ENCODE results near the gene TAPBPL.

The TAPBPL gene

DNA sequence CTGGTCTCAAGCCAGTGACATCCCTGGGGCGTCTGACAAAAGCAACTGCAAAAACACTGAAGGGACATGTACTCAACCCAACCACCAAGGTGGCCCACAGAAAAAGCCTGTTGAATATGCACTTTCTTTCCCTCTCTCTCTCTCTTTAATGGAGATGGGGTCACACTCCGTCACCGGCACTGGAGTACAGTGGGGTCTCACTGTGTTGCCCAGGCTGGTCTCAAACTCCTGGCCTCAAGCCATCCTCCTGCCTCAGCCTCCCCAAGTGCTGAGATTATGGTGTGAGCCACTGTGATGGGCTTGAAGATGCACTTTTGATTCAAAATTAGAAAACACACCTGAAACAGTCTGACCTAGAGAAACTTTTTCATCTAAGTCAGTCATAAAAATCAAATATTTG, 14.3 kb upstream of the TAPBPL start:
- DNase-seq (ENCODE audit: low read depth), result no peak

- no peak for DNase-seq (ENCODE audit: low read depth)
These were observed 13.5 kb upstream of the TAPBPL start for GRCh38 chr12:6438345-6438744.

- DNase-seq (ENCODE audit: low read depth), result no peak
These were observed 11.5 kb upstream of the TAPBPL start for GRCh38 chr12:6440391-6440790.

DNA sequence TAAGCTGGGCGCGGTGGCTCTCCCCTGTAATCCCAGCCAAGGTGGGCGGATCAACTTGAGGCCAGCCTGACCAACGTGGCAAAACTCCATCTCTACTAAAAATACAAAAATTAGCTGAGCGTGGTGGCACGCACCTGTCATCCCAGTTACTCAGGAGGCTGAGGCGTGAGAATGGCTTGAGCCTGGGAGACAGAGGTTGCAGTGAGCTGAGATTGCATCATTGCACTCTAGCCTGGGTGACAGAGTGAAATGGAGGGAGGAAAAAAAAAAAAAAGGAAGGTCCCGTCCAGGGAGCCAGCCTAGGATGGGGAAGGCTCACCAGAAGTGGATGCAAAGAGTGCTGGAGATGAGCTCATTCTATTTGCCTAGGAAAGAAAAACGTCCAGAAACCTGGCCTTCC, 9.0 kb upstream of the TAPBPL start:
- DNase-seq (ENCODE audit: low read depth), result no peak

- DNase-seq (ENCODE audit: low read depth), result no peak
These were observed 8.4 kb upstream of the TAPBPL start for GRCh38 chr12:6443361-6443983.

DNA sequence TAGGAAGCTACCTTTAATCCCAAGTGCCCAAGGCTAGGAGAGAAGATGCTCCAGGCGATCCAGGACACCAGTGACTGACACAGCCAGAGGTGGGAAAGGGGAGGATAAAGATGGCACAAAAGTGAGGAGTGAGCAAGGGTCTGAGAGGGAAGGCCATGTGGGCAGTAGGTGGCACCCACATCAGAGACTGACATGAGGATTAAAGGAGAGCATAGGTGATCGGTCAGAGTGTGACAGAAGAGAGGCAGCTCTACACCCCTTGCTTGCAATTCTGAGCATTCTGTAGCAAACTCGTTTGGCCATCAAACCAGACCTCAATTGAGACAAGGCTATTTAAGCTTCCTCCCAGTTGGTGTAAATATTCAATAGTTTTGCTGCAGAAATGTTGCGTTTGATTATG, 7.8 kb upstream of the TAPBPL start:
- DNase-seq (ENCODE audit: low read depth), result no peak

GRCh38 chr12:6444704-6445688, 6.8 kb upstream of the TAPBPL start, which contains the start of gene CD27:
CD27 (plus strand) TSS chr12:6444955; CDS start chr12:6445096, 141 bp downstream.
- no peak for DNase-seq (ENCODE audit: low read depth)

DNA sequence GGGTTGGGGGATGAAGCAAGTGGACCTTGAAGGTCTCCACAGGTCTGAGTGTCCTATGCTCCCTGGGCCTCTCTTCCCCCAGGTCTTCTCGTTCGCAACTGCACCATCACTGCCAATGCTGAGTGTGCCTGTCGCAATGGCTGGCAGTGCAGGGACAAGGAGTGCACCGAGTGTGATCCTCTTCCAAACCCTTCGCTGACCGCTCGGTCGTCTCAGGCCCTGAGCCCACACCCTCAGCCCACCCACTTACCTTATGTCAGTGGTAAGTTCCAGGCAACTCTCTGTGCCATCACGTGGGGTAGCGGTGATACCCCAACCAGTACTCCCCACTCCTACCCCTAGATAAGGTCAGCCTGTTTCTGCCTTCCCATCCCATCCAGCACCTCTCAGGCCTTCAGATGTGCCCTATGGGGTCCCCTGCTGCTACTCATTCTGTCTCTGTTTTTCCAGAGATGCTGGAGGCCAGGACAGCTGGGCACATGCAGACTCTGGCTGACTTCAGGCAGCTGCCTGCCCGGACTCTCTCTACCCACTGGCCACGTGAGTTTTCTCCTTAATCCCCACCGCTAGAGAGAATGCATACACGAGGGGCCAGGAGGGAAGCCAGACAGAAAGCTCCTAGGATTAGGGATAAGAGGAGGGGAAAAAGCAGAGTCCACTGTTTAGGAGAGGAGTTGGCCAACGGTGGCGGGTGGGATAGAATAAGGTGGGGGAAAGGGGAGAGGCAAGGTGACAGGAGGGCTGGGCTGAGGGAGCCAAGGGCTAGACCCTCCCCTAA, 1.6 kb upstream of the TAPBPL start:
- DNase-seq (ENCODE audit: low read depth), result no peak

- no peak for DNase-seq (ENCODE audit: low read depth)
These were observed 934 bp upstream of the TAPBPL start for GRCh38 chr12:6450869-6451347.

DNA sequence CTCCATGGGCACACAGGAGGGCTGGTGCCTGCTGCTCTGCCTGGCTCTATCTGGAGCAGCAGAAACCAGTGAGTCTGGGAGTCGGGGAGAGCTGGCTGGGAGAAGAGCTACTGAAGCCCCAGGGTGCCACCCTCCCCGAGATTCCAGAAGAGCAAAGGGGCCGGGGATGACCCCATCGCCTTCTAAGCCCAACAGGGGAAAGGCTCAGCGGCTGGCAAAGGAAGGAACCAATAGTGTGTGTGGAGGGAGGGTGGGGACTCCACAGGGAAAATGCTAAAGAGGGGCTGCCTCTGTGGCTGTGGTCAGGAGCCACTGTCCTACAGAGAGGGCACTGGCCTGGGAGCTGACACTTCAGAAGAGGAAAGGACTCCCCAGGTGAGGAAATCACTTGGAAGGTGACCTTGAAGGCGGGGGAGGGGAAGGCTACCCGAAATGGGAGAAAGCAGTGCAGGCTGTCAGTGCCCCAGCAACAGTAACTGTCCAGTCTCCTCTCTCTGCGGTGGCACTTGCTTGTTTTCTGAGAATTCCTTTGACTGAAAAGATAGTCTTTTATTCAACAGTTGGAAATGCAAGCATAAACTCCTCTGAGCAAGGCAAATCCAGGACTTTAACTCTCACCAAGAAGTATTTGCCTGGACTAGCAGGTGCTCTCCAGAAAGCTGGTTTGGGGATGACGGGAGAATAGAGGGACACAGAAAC, 552 bp downstream of the TAPBPL start:
- no peak for DNase-seq (ENCODE audit: low read depth)

DNA sequence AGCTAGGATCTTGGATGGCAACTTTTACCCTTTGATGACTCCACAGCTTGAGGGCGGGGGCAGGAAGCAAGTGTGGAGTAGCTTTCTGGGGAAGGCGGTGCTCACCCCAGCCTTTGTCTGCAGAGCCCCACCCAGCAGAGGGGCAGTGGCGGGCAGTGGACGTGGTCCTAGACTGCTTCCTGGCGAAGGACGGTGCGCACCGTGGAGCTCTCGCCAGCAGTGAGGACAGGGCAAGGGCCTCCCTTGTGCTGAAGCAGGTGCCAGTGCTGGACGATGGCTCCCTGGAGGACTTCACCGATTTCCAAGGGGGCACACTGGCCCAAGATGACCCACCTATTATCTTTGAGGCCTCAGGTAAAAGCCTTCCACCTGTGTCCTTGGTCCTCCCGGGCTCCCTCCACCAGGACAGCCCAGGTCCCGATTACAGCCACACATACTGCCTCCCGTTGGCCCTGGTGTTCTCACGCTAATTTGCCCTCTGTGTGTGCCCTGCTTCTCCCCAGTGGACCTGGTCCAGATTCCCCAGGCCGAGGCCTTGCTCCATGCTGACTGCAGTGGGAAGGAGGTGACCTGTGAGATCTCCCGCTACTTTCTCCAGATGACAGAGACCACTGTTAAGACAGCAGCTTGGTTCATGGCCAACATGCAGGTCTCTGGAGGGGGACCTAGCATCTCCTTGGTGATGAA, 1.2 kb downstream of the TAPBPL start:
- no peak for DNase-seq (ENCODE audit: low read depth)

GRCh38 chr12:6457220-6457945, 5.5 kb downstream of the TAPBPL start:
- no peak for DNase-seq (ENCODE audit: low read depth)

DNA sequence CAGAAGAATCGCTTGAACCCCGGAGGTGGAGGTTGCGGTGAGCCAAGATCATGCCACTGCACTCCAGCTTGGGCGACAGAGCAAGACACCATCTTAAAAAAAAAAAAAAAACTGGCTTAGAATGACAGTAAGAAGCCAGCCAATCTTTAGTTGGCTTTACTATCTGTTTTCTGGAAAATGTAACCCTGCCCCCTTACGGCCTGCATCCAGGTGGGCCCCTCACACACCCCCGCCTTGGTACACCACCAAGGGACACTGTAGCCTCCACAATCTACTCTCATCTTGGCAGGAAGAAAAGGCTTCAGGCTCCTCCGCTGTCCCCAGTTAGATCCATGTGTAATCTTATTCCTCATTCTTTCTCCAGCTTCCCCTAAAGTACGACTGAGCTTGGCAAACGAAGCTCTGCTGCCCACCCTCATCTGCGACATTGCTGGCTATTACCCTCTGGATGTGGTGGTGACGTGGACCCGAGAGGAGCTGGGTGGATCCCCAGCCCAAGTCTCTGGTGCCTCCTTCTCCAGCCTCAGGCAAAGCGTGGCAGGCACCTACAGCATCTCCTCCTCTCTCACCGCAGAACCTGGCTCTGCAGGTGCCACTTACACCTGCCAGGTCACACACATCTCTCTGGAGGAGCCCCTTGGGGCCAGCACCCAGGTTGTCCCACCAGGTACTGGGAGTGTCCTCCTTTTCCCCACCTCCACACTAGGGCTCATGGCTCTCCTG, 6.6 kb downstream of the TAPBPL start:
- no peak for DNase-seq (ENCODE audit: low read depth)

GRCh38 chr12:6459004-6459337, 7.1 kb downstream of the TAPBPL start:
- no peak for DNase-seq (ENCODE audit: low read depth)

DNA sequence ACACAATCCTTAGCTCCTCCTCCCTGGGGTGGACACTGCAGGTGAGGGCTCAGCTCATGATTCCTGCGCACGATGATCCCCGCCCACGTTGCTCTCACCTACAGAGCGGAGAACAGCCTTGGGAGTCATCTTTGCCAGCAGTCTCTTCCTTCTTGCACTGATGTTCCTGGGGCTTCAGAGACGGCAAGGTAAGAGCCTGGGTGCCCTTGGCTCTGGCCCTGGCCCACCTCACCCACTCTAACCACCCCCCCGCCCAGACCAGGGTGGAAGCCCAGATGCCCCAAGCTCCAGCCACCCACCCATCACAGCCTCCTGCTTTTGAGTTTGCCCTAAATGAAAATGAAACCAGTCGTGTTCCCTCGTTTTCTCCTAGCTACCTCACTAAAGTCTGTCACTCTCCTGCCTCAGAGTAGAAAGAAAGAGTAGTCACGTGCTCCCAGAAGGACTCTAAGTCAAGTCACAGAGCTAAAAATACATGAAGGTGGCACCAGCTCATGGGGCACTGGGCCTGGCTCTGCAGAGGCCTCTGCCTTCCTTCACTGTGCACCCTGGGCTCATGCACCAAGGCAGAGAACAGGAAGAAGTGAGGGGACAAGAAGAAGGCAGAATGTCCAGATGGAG, 9.0 kb downstream of the TAPBPL start:
- DNase-seq (ENCODE audit: low read depth), result peak; percentile 52

DNA sequence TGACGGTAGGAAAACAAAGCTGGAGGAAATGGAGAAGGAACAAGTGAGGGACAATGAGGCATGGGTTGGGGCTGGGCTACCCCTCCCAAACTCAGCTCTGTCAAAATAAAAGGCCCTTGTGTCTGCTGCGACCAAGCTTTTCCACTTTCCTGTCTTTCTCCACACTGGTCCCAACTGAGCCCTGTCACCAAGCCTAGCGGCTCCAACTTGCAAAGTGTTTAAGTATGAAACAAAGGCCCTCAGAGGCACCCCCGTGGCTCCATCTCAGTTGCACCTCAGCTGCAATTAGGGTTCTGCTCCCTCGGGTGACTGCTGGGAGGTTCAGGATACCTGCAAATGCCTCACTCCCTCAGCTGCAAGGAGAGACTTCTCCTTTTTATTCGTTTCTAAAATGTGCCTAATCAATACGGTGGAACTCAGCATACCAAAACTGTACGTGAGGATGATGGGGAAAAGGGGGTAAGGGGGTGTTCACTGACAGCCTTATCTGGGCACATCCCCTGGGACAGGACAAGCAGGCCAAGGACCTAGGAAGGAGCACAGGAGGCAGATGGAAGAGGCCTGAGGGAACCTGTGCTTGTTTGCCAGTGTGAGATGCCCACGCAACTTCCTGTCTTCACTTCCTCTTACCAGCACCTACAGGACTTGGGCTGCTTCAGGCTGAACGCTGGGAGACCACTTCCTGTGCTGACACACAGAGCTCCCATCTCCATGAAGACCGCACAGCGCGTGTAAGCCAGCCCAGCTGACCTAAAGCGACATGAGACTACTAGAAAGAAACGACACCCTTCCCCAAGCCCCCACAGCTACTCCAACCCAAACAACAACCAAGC, 9.8 kb downstream of the TAPBPL start:
- DNase-seq (ENCODE audit: low read depth), result peak; percentile 67

GRCh38 chr12:6462234-6462995, 10.6 kb downstream of the TAPBPL start:
- DNase-seq (ENCODE audit: low read depth), result no peak

GRCh38 chr12:6463216-6463615, 11.4 kb downstream of the TAPBPL start:
- DNase-seq (ENCODE audit: low read depth), result no peak

Measured in stimulated activated CD4-positive, alpha-beta T cell treated with anti-CD3 and anti-CD28 coated beads, Interleukin-2, amount 100 ng/mL, for 4 hours (primary cell).